Activated B cell treated with CpG ODN at 0.5 μM for 24 hours (primary cell): Measurements from ENCODE around the gene THAP7. TPM values are rescaled to one million over a fixed set of nuclear protein-coding genes. Genes with fewer than 3 reads are reported as not detected.

Experiments used
- ATAC-seq: fragments of 200-7000 bp; cut with Tn5 transposase; one replicate; pipeline ENCODE4 v1.10.0; 2021; ENCODE audit warnings: low read depth, mild to moderate bottlenecking, moderate library complexity
- CTCF ChIA-PET: fragments of 350-600 bp; sonication (Branson Sonifier 250); formaldehyde crosslinking; loops from one replicate; lab custom pipeline; 2021; ENCODE audit warnings: antibody characterized with exemption; lab: Charles Lee
- POLR2A ChIA-PET: fragments of 350-600 bp; sonication (Branson Sonifier 250); formaldehyde crosslinking; loops from one replicate; lab custom pipeline; 2021; ENCODE audit warnings: antibody characterized with exemption; lab: Charles Lee
- DNase-seq: peaks from one replicate; pipeline ENCODE4 v3.0.0; 2022
- H3K27ac Mint-ChIP-seq: one replicate; pipeline ENCODE4 v1.8.0; 2020; ENCODE audit warnings: mixed read lengths
- H3K27me3 Mint-ChIP-seq: one replicate; pipeline ENCODE4 v1.8.0; 2021; ENCODE audit warnings: mixed read lengths
- H3K36me3 Mint-ChIP-seq: one replicate; pipeline ENCODE4 v1.8.0; 2021; ENCODE audit warnings: low read depth, mixed read lengths
- H3K4me1 Mint-ChIP-seq: one replicate; pipeline ENCODE4 v1.8.0; 2021; ENCODE audit warnings: mixed read lengths
- H3K4me3 Mint-ChIP-seq: one replicate; pipeline ENCODE4 v1.8.0; 2020; ENCODE audit warnings: mild to moderate bottlenecking, mixed read lengths
- H3K9me3 Mint-ChIP-seq: one replicate; pipeline ENCODE4 v1.8.0; 2020; ENCODE audit warnings: mixed read lengths
- CTCF ChIP-seq: fragments of 200-600 bp; IDR thresholded peaks from one replicate; pipeline ENCODE4 v1.8.0; 2022; ENCODE audit warnings: antibody characterized with exemption, mild to moderate bottlenecking
- intact Hi-C: fragments of 100-400 bp; cut with micrococcal nuclease; formaldehyde crosslinking; loops from one replicate; pipeline ENCODE4 v1.15.1; 2024
- total RNA-seq: library from RNA; stranded (reverse); gene quantifications from 2 replicates; pipeline ENCODE4 v1.2.3, GENCODE V29; 2022

Gene THAP7
- total RNA-seq, 1 donor from 2014 or later, result 27.1 TPM

GRCh38 chr22:20965888-20966855 is 35.7 kb downstream of the THAP7 start:
- CTCF ChIA-PET, result no interaction called here

DNA sequence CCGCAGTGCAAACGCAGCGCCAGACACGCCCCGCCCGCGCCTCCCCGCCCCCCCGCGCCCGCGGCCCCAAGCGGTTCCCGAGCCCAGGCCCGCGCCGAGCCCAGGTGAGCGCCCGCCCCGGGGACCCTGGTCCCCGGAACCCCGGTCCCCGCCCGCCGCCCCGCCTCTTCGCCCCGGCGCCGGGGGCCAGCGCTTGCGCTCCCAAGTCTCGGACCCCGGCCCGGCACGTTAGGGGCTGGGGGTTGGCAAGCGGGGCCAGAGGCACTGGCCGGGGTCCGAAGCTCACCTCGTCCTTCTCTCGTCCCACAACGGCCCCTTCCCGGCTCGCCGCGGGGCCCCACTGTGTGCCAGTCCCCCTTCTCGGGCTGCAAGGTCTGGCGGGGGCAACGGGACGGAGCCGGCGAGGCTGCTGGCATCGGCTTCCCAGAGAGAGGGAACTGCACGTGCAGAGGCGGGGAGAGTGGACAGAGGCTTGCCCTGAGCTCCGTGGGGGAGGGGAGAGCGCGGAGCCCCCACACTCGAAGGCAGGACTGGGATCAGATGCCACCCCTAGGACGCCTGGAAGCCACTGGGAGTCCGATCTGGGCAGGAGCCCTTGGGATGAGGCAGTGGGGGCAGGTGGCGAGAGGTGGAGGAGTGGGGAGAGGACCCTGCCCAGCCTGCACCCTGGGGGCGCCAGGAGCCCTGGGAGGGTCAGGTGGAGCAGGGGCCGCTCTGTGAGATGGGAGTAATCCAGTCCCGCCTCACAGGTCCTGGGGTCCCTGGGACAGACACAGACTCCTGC is 36.6 kb downstream of the THAP7 start:
- Mint-ChIP-seq H3K9me3 (no peaks in the 10 kb centered on the region), H3K27me3 (peaks cover 5% of the 10 kb centered on the region), H3K4me1 (peaks cover 49% of the 10 kb centered on the region), H3K27ac (no peak overlapping the region), H3K36me3 (no peaks in the 10 kb centered on the region), H3K4me3 (peak overlapping the region; percentile 61)
- DNase-seq, result no peak
- intact Hi-C loops, result loop anchor here (5.0 kb wide), 1 partner anchor 37 kb away; the partner anchor contains the start of gene THAP7
- ATAC-seq, result peak; percentile 43
- CTCF ChIA-PET, result no interaction called here
- no peak for TF ChIP-seq CTCF
- POLR2A ChIA-PET, result no interaction called here

More at GRCh38 chr22:20965888-20966855, 35.7 kb downstream of the THAP7 start:
- Mint-ChIP-seq H3K9me3 (no peaks in the 10 kb centered on the region), H3K4me3 (peak overlapping the region; percentile 61), H3K27me3 (no peaks in the 10 kb centered on the region), H3K4me1 (peaks cover 49% of the 10 kb centered on the region), H3K27ac (no peak overlapping the region), H3K36me3 (no peaks in the 10 kb centered on the region)
- no peak for TF ChIP-seq CTCF
- POLR2A ChIA-PET, result no interaction called here
- ATAC-seq (no peak), DNase-seq (no peak)
- intact Hi-C loops, result loop anchor here (5.0 kb wide), 1 partner anchor 36 kb away; the partner anchor contains the start of gene THAP7

- Mint-ChIP-seq H3K4me3 (peak overlapping the region; percentile 77), H3K4me1 (peaks cover 49% of the 10 kb centered on the region), H3K9me3 (no peaks in the 10 kb centered on the region), H3K27me3 (peaks cover 6% of the 10 kb centered on the region), H3K27ac (no peak overlapping the region), H3K36me3 (no peaks in the 10 kb centered on the region)
- no peak for TF ChIP-seq CTCF
- ChIA-PET POLR2A (no interaction called here), CTCF (no interaction called here)
- intact Hi-C loops, result loop anchor here (5.0 kb wide), 1 partner anchor 38 kb away; the partner anchor contains the start of gene THAP7
- DNase-seq (no peak), ATAC-seq (no peak)
Measured at GRCh38 chr22:20964799-20965103, 37.2 kb downstream of the THAP7 start.

- POLR2A ChIA-PET, result no interaction called here
- peak overlapping the region; percentile 77 for H3K4me3 Mint-ChIP-seq
- ATAC-seq (no peak), DNase-seq (no peak)
- CTCF ChIA-PET, result no interaction called here
- H3K27ac Mint-ChIP-seq, result no peak overlapping the region
- H3K27me3 Mint-ChIP-seq, result peaks cover 6% of the 10 kb centered on the region
- H3K4me1 Mint-ChIP-seq, result peaks cover 49% of the 10 kb centered on the region
- intact Hi-C loops, result no loop called here
- H3K36me3 Mint-ChIP-seq, result no peaks in the 10 kb centered on the region
- H3K9me3 Mint-ChIP-seq, result no peaks in the 10 kb centered on the region
- no peak for TF ChIP-seq CTCF
Measured at GRCh38 chr22:20964090-20964798, 37.7 kb downstream of the THAP7 start.
